ENCODE data around the gene ZNF487.

Gene ZNF487

DNA sequence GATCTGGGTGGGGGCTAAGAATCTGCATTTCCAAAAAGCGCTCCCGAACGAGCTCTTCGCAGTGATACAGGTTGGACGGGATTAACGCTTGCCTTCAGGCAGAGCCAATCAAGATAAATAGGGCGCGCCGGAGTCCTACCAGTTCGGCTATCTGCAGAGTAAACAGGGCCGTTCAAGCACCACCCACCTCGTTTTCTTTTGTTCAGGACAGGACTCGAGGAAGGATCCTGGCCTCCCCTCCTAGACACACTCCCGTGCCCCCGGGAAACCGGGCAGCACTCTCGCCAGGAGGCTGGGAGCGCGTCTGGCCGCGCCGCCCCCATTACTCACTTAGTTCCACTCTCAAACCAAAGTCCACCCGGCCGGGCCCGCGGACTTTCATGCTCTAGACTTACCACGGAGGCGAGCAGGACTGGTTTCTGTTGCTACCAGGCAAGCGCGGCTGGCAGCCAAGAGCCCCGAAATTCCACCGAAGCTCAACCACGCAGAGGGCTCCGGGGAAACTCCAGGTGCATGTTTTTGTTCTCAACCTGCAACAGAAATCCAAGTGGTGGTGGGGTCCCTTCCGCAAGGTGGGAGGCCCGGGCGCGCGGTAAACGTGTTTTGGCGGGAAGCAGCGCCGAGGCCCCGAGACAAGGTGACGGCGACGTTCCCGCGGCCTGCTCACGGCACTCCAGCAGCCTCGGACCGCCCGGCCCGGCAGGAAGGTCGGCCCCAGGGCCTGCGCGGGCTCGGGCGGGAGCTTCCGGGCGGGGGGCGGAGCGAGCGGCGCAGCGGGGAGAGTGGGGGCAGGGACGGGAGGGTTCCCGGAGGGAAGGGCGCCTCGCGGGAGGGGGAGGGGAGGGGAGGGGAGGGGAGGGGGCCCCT, 40.6 kb upstream of the ZNF487 start:
- Histone ChIP-seq H3K4me3 (ENCODE audit: low read depth, low read length) (peak overlapping the region; percentile 58), H3K36me3 (ENCODE audit: control insufficient read depth in 2 of 2, insufficient read depth in 1 of 2, low read length in 2 of 2) (peaks cover 24 to 64% of the 10 kb centered on the region in 2 experiments), H3K9me3 (ENCODE audit: control insufficient read depth, insufficient read depth, low read depth, low read length) (no peaks in the 10 kb centered on the region), H3K4me1 (ENCODE audit: control insufficient read depth, insufficient read depth, low read length) (no peaks in the 10 kb centered on the region; the same call in 1 of the 2 replicates), H3K27ac (ENCODE audit: extremely low read depth, low read depth, low read length) (peak overlapping the region; percentile 99)
- ChIA-PET POLR2A (interaction anchor here (0.5 to 2.5 kb wide), 9 partner anchors 10 to 62 kb away, joined by 3 to 29 read pairs (median 6); partner anchors contain the start of genes HNRNPF and ZNF487), CTCF (interaction anchor here (0.6 to 1.3 kb wide), 4 partner anchors 10 to 53 kb away, joined by 3 to 4 read pairs (median 3); no protein-coding TSS in a partner anchor)
- peak; percentile 47; the same call in 1 of the 2 replicates for TF ChIP-seq ZBTB20 (tag by site-specific recombination; IDR thresholded peaks at IDR 0.05)
- peak; percentile 30; the same call in 1 of the 2 replicates for TF ChIP-seq KLF16 (tag by site-specific recombination; IDR thresholded peaks at IDR 0.05)
- TF ChIP-seq ZSCAN30 (tag by site-specific recombination; IDR thresholded peaks at IDR 0.05) = peak; percentile 74
- TF ChIP-seq ZNF645 (tag by site-specific recombination; IDR thresholded peaks at IDR 0.05) = no peak
- TF ChIP-seq ZFP41 (tag by site-specific recombination; IDR thresholded peaks at IDR 0.05; ENCODE audit: borderline replicate concordance) = no peak; the same call in 1 of the 2 replicates
- no peak for TF ChIP-seq ZNF221 (tag by site-specific recombination; IDR thresholded peaks at IDR 0.05; ENCODE audit: borderline replicate concordance)
- no peak for TF ChIP-seq ZNF549 (tag by site-specific recombination; IDR thresholded peaks at IDR 0.05)
- no peak for TF ChIP-seq BCL11B (tag by site-specific recombination; IDR thresholded peaks at IDR 0.05; ENCODE audit: low read depth)
- no peak; the same call in 1 of the 2 replicates for TF ChIP-seq ZBTB8A (tag by site-specific recombination; IDR thresholded peaks at IDR 0.05)
- TF ChIP-seq KLF8 (tag by site-specific recombination; IDR thresholded peaks at IDR 0.05) = no peak
- peak; percentile 55 for TF ChIP-seq ZNF692 (tag by site-specific recombination; IDR thresholded peaks at IDR 0.05)
- TF ChIP-seq SP7 (tag by site-specific recombination; IDR thresholded peaks at IDR 0.05) = peak; percentile 43; the same call in 1 of the 2 replicates
- 0 out of 2 replicates have a peak, but pooled peaks have one; percentile 71 for TF ChIP-seq ZFP37 (tag by site-specific recombination; IDR thresholded peaks at IDR 0.05)
- 0 out of 2 replicates have a peak, but pooled peaks have one; percentile 26 for TF ChIP-seq ZNF610 (tag by site-specific recombination; IDR thresholded peaks at IDR 0.05; ENCODE audit: borderline replicate concordance)
- no peak for TF ChIP-seq ZNF621 (tag by site-specific recombination; IDR thresholded peaks at IDR 0.05)
- TF ChIP-seq, protein P1, sequence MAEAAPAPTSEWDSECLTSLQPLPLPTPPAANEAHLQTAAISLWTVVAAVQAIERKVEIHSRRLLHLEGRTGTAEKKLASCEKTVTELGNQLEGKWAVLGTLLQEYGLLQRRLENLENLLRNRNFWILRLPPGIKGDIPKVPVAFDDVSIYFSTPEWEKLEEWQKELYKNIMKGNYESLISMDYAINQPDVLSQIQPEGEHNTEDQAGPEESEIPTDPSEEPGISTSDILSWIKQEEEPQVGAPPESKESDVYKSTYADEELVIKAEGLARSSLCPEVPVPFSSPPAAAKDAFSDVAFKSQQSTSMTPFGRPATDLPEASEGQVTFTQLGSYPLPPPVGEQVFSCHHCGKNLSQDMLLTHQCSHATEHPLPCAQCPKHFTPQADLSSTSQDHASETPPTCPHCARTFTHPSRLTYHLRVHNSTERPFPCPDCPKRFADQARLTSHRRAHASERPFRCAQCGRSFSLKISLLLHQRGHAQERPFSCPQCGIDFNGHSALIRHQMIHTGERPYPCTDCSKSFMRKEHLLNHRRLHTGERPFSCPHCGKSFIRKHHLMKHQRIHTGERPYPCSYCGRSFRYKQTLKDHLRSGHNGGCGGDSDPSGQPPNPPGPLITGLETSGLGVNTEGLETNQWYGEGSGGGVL (tag by site-specific recombination; IDR thresholded peaks at IDR 0.05) = peak; percentile 23; the same call in 1 of the 2 replicates
- TF ChIP-seq ZNF580 (tag by site-specific recombination; IDR thresholded peaks at IDR 0.05) = no peak
- no peak for TF ChIP-seq ZNF211 (tag by site-specific recombination; IDR thresholded peaks at IDR 0.05; ENCODE audit: low read depth)
- no peak for TF ChIP-seq HOXD13 (CRISPR knock-in tag; IDR thresholded peaks at IDR 0.05; ENCODE audit: borderline replicate concordance)
- no peak for TF ChIP-seq ZNF510 (tag by site-specific recombination; IDR thresholded peaks at IDR 0.05; ENCODE audit: insufficient replicate concordance)
- TF ChIP-seq ZNF311 (tag by site-specific recombination; IDR thresholded peaks at IDR 0.05; ENCODE audit: borderline replicate concordance) = no peak
- no peak for TF ChIP-seq ZNF521 (tag by site-specific recombination; IDR thresholded peaks at IDR 0.05)
- TF ChIP-seq ZNF654 (tag by site-specific recombination; IDR thresholded peaks at IDR 0.05; ENCODE audit: low read depth) = no peak
- no peak for TF ChIP-seq PRDM1 (tag by site-specific recombination; IDR thresholded peaks at IDR 0.05)
- TF ChIP-seq ZBTB21 (tag by site-specific recombination; IDR thresholded peaks at IDR 0.05) = no peak
- no peak for TF ChIP-seq ZNF114 (tag by site-specific recombination; IDR thresholded peaks at IDR 0.05)
- TF ChIP-seq ZNF37A (tag by site-specific recombination; IDR thresholded peaks at IDR 0.05) = no peak
- TF ChIP-seq TCF7L2 (IDR thresholded peaks at IDR 0.05; ENCODE audit: borderline replicate concordance, low read depth, low read length) = no peak
- TF ChIP-seq, protein P2, sequence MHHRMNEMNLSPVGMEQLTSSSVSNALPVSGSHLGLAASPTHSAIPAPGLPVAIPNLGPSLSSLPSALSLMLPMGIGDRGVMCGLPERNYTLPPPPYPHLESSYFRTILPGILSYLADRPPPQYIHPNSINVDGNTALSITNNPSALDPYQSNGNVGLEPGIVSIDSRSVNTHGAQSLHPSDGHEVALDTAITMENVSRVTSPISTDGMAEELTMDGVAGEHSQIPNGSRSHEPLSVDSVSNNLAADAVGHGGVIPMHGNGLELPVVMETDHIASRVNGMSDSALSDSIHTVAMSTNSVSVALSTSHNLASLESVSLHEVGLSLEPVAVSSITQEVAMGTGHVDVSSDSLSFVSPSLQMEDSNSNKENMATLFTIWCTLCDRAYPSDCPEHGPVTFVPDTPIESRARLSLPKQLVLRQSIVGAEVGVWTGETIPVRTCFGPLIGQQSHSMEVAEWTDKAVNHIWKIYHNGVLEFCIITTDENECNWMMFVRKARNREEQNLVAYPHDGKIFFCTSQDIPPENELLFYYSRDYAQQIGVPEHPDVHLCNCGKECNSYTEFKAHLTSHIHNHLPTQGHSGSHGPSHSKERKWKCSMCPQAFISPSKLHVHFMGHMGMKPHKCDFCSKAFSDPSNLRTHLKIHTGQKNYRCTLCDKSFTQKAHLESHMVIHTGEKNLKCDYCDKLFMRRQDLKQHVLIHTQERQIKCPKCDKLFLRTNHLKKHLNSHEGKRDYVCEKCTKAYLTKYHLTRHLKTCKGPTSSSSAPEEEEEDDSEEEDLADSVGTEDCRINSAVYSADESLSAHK (tag by site-specific recombination; IDR thresholded peaks at IDR 0.05) = no peak
- no peak for TF ChIP-seq ZNF140 (tag by site-specific recombination; IDR thresholded peaks at IDR 0.05)
- TF ChIP-seq ZNF624 (tag by site-specific recombination; IDR thresholded peaks at IDR 0.05) = no peak

Measured in HEK293 (cell line).